Measurements from ENCODE around the gene TACC2. TPM values are rescaled to one million over a fixed set of nuclear protein-coding genes. Genes with fewer than 3 reads are reported as not detected.

TACC2 gene
- total and polyA plus RNA-seq, 12 donors = 68.1 to 451 (median 364) TPM

DNA sequence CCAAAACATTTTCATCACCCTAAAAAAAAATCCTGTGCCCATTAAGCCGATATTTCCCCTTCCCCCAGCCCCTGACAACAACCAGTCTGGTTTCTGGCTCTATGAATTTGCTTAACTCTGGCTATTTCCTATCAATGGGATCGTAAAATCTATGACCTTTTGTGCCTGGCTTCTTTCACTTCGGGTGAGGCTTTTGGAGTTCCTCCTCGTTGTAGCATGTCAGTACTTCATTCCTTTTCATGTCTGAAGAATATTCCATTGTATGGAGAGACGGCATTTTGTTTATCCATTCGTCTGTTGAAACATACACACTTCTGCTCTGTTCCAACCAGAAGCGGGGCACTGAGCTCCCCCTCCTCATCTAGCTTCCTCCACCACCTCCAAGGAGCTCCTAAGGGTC is 29.5 kb downstream of the TACC2 start:
- peak overlapping the region; percentile 9 to 74 (median 56) for H3K27ac ChIP-seq
- H3K4me3 ChIP-seq = peak overlapping the region in 3 of 10 donors; percentile 8 to 15 (median 14)
- 45 to 49% methylated on average over 7 of the region's 7 CpGs for WGBS, 2 donors
- H3K36me3 ChIP-seq = peaks cover 0 to 9% (median 0%) of the 10 kb centered on the region in 9 donors
- no peaks in the 10 kb centered on the region for H3K9me3 ChIP-seq
- TF ChIP-seq, protein P1, sequence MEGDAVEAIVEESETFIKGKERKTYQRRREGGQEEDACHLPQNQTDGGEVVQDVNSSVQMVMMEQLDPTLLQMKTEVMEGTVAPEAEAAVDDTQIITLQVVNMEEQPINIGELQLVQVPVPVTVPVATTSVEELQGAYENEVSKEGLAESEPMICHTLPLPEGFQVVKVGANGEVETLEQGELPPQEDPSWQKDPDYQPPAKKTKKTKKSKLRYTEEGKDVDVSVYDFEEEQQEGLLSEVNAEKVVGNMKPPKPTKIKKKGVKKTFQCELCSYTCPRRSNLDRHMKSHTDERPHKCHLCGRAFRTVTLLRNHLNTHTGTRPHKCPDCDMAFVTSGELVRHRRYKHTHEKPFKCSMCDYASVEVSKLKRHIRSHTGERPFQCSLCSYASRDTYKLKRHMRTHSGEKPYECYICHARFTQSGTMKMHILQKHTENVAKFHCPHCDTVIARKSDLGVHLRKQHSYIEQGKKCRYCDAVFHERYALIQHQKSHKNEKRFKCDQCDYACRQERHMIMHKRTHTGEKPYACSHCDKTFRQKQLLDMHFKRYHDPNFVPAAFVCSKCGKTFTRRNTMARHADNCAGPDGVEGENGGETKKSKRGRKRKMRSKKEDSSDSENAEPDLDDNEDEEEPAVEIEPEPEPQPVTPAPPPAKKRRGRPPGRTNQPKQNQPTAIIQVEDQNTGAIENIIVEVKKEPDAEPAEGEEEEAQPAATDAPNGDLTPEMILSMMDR (IDR thresholded peaks at IDR 0.05) = no peak
- peaks cover 0 to 62% (median 21%) of the 10 kb centered on the region in 9 donors for H3K4me1 ChIP-seq
- peaks cover 0 to 11% (median 0%) of the 10 kb centered on the region in 7 donors for H3K27me3 ChIP-seq
- intact Hi-C loops (cut with DNase I) = no loop called here
- no peak for DNase-seq
- no peak for ATAC-seq

DNA sequence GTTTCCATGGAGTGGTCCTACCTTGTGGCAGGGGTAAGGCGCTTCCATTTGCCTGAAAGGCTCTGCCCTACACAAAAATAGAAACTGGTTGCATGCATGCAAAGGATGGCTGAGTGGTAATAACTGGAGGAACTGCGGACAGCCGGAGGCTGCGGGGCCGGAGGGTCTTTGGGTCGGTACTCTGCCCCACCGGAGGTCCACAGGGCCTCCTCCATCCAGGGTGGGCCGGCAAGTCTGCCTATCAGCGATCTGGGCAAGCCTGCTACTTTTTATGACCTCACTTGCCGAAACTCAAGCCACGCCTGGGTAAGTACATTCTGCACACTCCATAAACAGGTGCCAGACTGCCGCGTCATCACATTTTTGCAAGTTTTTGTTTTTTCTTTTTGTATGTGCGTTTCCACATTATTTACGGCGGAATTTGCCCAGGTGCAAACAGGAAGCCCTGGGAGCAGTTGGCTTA is 30.0 kb downstream of the TACC2 start:
- no peaks in the 10 kb centered on the region for H3K9me3 ChIP-seq
- WGBS, 2 donors = 58 to 61% methylated on average over 16 of the region's 16 CpGs
- ATAC-seq = peak in 6 of 8 donors; percentile 23 to 71 (median 41)
- intact Hi-C loops (cut with DNase I) = no loop called here
- H3K4me3 ChIP-seq = peak overlapping the region in 6 of 10 donors; percentile 8 to 23 (median 14)
- H3K27me3 ChIP-seq = peaks cover 0 to 11% (median 0%) of the 10 kb centered on the region in 7 donors
- H3K27ac ChIP-seq = peak overlapping the region; percentile 9 to 74 (median 56)
- DNase-seq = no peak
- TF ChIP-seq, protein P1 (IDR thresholded peaks at IDR 0.05) = no peak
- peaks cover 0 to 10% (median 0%) of the 10 kb centered on the region in 9 donors for H3K36me3 ChIP-seq
- H3K4me1 ChIP-seq = peaks cover 0 to 57% (median 17%) of the 10 kb centered on the region in 9 donors

DNA sequence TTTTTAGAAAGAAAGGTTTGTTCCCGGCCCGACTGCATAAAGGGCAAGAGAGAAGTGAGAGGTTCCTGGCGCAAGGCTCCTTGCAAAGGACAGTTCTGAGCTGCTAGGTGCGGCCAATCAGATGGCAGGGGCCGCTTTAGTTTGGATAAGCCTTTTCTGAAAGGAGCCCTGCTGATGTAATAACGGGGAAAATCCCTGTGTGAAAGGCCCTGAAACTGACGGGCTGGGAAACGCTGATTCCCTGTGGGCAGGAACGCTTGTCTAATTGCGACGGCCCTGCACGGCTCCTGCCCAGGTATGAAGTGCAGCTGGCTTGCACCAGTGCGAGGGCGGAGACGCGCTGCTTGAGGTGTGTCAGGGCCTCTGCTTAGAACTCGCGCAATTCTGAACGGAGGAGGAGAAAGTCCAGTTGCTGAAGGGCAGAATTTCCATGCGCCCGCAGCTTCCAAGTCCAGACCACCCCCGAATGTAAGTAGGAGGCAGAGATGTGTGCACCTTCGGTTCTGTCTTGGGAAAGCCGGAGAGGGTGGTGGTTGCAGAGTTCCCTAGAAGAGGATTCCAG is 30.5 kb downstream of the TACC2 start:
- intact Hi-C loops (cut with DNase I) = no loop called here
- DNase-seq (no peak), ATAC-seq (peak in 6 of 8 donors; percentile 12 to 71 (median 43))
- TF ChIP-seq, protein P1 (IDR thresholded peaks at IDR 0.05) = no peak
- WGBS, 2 donors = 38 to 45% methylated on average over 24 of the region's 24 CpGs
- Histone ChIP-seq H3K9me3 (no peaks in the 10 kb centered on the region), H3K27me3 (peaks cover 0 to 11% (median 0%) of the 10 kb centered on the region in 7 donors), H3K4me1 (peaks cover 0 to 53% (median 15%) of the 10 kb centered on the region in 9 donors), H3K27ac (peak overlapping the region; percentile 4 to 74 (median 56)), H3K36me3 (peaks cover 0 to 15% (median 0%) of the 10 kb centered on the region in 9 donors), H3K4me3 (peak overlapping the region in 7 of 10 donors; percentile 8 to 23 (median 14))

DNA sequence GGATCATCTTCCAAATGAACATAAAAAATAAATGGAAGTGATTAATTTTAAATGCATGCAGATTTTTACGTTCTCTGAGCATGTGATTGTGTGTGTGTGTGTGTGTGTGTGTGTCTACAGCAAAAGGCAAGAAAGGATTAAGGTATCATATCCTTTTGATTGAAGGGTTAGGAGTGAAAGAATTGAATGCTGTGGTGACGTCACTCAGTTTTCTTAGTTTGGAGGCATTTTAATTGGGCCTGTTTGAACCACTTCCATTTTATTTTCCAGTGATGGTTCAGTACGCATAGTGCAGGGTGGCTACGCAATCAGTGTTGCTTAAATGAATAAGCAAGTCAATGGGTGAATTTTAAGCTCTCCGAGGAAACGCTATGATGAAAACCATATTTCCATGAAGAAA is 31.3 kb downstream of the TACC2 start:
- H3K4me3 ChIP-seq = no peak overlapping the region
- H3K36me3 ChIP-seq = peaks cover 0 to 16% (median 0%) of the 10 kb centered on the region in 9 donors
- ATAC-seq (no peak), DNase-seq (no peak)
- H3K4me1 ChIP-seq = peaks cover 0 to 47% (median 11%) of the 10 kb centered on the region in 9 donors
- H3K27ac ChIP-seq = peak overlapping the region in 5 of 10 donors; percentile 54 to 74 (median 64)
- no peaks in the 10 kb centered on the region for H3K9me3 ChIP-seq
- 88 to 90% methylated on average over 6 of the region's 6 CpGs for WGBS, 2 donors
- intact Hi-C loops (cut with DNase I) = no loop called here
- TF ChIP-seq, protein P1 (IDR thresholded peaks at IDR 0.05) = no peak
- peaks cover 0 to 11% (median 0%) of the 10 kb centered on the region in 7 donors for H3K27me3 ChIP-seq
